ENCODE measurements around the gene PPEF2.

DNA sequence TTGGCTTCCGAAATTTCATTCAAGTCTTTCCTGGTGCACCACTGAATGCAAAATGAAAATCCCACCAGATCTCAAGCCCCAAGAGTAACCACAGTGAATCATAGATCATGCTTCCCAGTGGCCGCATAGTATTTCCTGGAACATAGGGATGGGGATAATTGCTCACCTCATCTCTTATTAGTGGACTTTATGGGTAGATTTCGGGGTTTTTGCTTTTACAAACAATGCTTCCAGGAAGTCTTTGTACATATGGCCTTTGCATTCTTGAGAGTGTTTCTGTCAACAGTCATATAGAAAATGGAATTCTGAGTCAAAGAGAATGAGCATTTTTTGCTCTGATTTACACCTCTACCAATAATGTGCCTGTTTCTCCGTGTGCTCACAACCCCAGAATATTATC is 53.4 kb downstream of the PPEF2 start:
- TF ChIP-seq, protein P1, sequence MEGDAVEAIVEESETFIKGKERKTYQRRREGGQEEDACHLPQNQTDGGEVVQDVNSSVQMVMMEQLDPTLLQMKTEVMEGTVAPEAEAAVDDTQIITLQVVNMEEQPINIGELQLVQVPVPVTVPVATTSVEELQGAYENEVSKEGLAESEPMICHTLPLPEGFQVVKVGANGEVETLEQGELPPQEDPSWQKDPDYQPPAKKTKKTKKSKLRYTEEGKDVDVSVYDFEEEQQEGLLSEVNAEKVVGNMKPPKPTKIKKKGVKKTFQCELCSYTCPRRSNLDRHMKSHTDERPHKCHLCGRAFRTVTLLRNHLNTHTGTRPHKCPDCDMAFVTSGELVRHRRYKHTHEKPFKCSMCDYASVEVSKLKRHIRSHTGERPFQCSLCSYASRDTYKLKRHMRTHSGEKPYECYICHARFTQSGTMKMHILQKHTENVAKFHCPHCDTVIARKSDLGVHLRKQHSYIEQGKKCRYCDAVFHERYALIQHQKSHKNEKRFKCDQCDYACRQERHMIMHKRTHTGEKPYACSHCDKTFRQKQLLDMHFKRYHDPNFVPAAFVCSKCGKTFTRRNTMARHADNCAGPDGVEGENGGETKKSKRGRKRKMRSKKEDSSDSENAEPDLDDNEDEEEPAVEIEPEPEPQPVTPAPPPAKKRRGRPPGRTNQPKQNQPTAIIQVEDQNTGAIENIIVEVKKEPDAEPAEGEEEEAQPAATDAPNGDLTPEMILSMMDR (IDR thresholded peaks at IDR 0.05): no peak
- TF ChIP-seq POLR2A (IDR thresholded peaks at IDR 0.05): no peak

Data from thyroid gland (tissue), 4 donors.